DND-41 (cell line): Measurements from ENCODE around the gene FIBCD1.

Experiments
- EZH2 ChIP-seq: IDR thresholded peaks from 3 replicates; pipeline ENCODE4 v1.6.1; 2012; ENCODE audit warnings: borderline replicate concordance, low read depth, mild to moderate bottlenecking, moderate library complexity, low read length, inconsistent platforms; ENCODE audit not compliant: severe bottlenecking
- TF ChIP-seq, protein P1 (sequence below): IDR thresholded peaks from 2 replicates; pipeline ENCODE4 v1.5.1; 2012; ENCODE audit warnings: borderline replicate concordance, low read length, moderate library complexity, mild to moderate bottlenecking; ENCODE audit not compliant: poor library complexity, severe bottlenecking; ENCODE audit errors: extremely low read depth

DNA sequence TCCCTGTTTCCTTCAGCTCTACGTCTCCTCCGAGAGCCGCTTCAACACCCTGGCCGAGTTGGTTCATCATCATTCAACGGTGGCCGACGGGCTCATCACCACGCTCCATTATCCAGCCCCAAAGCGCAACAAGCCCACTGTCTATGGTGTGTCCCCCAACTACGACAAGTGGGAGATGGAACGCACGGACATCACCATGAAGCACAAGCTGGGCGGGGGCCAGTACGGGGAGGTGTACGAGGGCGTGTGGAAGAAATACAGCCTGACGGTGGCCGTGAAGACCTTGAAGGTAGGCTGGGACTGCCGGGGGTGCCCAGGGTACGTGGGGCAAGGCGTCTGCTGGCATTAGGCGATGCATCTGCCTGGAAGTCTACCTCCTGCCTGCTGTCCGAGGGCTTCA, 76.3 kb downstream of the FIBCD1 start:
- TF ChIP-seq, protein P1, sequence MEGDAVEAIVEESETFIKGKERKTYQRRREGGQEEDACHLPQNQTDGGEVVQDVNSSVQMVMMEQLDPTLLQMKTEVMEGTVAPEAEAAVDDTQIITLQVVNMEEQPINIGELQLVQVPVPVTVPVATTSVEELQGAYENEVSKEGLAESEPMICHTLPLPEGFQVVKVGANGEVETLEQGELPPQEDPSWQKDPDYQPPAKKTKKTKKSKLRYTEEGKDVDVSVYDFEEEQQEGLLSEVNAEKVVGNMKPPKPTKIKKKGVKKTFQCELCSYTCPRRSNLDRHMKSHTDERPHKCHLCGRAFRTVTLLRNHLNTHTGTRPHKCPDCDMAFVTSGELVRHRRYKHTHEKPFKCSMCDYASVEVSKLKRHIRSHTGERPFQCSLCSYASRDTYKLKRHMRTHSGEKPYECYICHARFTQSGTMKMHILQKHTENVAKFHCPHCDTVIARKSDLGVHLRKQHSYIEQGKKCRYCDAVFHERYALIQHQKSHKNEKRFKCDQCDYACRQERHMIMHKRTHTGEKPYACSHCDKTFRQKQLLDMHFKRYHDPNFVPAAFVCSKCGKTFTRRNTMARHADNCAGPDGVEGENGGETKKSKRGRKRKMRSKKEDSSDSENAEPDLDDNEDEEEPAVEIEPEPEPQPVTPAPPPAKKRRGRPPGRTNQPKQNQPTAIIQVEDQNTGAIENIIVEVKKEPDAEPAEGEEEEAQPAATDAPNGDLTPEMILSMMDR: no peak
- no peak for TF ChIP-seq EZH2
